NAMALWA (cell line): ENCODE measurements around the gene RBM6.
"Not testable (repeated sequence)": the region's sequence is repeated elsewhere in the genome, so short reads cannot be mapped to it uniquely, and the experiment has no call there.

Source experiments
- DNase-seq: peaks from one replicate; pipeline ENCODE4 v3.0.0-alpha.2; 2015; ENCODE audit warnings: low spot score

RBM6 gene

GRCh38 chr3:49917806-49918590 lies 22.0 kb upstream of the RBM6 start:
- not testable (repeated sequence) for DNase-seq

DNA sequence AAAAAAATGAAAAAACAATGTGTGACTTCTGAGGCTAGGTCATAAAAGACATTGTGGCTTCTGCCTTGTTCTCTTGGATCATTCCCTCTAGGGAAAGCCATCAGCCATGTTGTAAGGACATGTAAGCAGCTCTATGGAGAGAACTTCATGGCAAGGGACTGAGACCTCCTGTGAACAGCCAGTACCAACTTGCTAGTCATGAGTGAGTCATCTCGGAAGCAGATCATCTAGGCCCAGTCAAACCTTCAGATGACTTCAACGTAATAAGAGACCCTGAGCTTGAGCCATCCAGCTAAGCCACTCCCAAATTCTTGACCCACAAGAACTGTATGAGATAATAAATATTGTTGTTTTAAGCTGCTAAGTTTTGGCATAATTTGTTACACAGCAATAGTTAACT lies 15.3 kb upstream of the RBM6 start:
- no peak for DNase-seq

DNA sequence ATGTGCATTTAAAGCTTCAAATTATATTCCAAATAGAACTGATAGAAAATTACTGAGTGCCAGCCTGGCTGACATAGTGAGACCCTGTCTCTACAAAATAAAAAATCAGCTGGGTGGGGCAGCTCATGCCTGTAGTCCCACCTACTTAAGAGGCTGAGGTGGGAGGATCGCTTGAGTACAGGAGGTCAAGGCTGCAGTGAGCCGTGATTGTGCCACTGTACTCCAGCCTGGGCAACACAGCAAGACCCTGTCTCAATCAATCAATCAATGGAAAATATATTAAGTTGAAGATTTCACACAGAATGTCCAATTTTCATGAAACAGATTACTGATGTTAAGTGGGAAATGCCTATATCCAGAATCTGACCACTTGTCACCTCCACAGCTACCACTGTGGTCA lies 14.5 kb upstream of the RBM6 start:
- no peak for DNase-seq

GRCh38 chr3:49926117-49926728 lies 13.7 kb upstream of the RBM6 start:
- DNase-seq: no peak

- DNase-seq: no peak
Measured at GRCh38 chr3:49927798-49928197, 12.2 kb upstream of the RBM6 start.

GRCh38 chr3:49928481-49929017 lies 11.4 kb upstream of the RBM6 start:
- DNase-seq: no peak

DNA sequence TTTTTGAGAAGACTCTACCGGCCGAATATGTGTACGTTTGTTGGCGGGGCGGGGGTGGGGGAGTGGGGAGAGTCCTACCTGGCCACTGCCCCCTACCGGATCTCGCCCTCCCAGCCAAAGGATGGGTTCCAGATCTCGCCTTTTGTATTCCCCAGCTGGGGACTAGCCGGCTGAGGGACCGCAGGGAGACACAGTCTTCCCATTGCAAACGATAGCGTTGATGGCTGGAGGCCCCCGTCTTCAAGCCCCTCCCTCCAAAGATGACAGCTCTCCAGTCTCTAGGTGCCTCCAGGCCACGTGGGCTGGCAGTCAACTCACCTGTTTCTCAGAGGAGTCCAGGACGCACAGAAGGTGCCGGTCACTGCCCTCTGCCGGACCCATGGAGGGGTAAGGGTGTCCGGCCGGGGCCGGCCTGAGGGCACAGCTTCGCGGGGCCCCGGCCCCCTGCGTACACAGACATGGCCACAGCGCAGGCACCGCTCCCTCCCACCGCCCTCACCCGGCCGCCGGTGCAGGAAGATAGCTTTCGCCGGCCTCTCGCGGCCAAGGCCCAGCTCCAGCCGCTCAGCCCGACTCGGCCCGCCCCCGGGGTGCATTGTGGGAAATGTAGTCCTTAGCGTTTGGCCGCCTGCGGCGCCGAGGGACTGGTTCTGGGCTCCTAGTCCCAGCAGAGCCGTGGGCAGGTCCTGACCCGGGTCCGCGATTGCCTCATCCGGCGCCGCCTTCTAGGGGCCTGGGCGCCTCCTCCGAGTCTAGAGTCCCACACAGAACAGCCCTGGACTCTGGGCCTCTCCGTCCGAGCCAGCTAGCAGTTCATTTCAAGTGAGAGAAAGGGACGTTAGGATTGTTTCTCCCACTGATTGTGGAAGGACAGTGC lies 10.4 kb upstream of the RBM6 start, which contains the start of gene MON1A:
TSS of gene MON1A (minus strand) at position 521 of the 877 bp plus-strand sequence. CDS start 16,465 bp downstream, outside the sequence.
- peak; percentile 80 for DNase-seq

GRCh38 chr3:49930168-49930690 lies 9.7 kb upstream of the RBM6 start:
- no peak for DNase-seq

- DNase-seq: no peak
Measured at GRCh38 chr3:49930922-49931321, 9.0 kb upstream of the RBM6 start.

GRCh38 chr3:49932281-49932680 lies 7.7 kb upstream of the RBM6 start:
- not testable (repeated sequence) for DNase-seq

- no peak for DNase-seq
Measured at GRCh38 chr3:49937090-49937489, 2.9 kb upstream of the RBM6 start.

GRCh38 chr3:49940667-49941249 lies 808 bp downstream of the RBM6 start:
- DNase-seq: peak; percentile 35

GRCh38 chr3:49942651-49943050 lies 2.7 kb downstream of the RBM6 start:
- DNase-seq: peak; percentile 44

GRCh38 chr3:49952924-49953323 lies 13.0 kb downstream of the RBM6 start:
- no peak for DNase-seq

DNA sequence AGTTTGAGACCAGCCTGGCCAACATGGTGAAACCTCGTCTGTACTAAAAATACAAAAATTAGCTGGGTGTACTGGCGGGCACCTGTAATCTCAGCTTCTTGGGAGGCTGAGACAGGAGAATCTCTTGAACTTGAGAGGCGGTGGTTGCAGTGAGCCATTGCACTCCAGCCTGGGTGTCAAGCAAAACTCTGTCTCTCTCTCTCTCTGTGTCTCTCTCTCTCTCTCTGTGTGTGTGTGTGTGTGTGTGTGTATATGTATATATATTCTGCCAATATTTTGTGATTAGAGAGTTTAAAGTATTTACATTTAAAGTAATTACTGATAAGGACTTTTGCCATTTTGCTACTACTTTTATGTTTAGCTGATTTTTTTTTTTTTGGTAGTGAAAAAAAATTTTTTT lies 15.7 kb downstream of the RBM6 start:
- no peak for DNase-seq

DNA sequence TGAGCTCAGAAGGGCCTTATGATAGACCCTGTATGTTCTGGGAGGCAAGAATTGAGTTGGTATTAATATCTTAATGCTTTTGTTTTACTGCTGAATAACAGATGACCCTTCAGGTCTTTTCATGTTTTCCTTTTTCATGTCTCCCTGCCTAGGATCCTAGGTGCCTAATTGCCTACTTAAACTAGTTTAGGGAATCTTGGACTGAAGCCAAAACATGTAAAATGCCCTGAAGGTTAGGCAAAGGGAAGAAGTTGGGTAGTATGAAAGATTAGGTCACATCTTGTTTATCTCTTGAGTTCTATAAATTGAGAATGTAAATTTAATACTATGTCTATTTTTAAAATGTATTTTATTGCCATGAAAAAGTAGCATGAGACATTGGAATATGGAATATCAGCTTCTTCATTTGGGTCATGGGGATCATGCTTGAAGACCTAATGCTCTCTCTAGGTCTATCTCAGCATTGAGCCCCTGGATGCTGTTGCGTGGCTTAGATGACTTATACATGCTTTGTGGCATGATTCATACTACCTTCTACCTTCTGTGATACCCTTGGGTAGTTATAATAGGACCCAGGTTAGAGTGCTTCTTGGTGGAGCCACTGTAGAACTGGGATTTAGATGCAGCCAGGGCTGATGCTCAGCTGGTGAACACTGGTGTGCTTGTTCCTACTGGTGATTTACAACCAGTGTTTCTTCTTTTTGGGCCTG lies 26.4 kb downstream of the RBM6 start:
- DNase-seq: no peak

DNA sequence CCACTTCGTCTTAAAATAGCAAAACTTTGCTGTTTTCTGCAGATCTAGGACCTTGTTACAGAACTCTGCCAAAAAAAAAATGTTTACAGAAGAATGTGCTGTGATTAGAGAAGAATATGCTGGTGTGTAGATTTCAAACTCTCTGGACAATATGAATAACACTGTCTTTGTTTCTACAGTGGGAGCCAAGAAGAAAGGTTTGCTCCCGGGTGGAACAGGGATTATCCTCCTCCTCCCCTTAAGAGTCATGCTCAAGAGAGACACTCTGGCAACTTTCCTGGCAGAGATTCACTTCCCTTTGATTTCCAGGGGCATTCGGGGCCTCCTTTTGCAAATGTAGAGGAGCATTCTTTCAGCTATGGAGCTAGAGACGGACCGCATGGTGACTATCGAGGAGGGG lies 27.3 kb downstream of the RBM6 start:
- no peak for DNase-seq

GRCh38 chr3:49968346-49968745 lies 28.4 kb downstream of the RBM6 start:
- no peak for DNase-seq

DNA sequence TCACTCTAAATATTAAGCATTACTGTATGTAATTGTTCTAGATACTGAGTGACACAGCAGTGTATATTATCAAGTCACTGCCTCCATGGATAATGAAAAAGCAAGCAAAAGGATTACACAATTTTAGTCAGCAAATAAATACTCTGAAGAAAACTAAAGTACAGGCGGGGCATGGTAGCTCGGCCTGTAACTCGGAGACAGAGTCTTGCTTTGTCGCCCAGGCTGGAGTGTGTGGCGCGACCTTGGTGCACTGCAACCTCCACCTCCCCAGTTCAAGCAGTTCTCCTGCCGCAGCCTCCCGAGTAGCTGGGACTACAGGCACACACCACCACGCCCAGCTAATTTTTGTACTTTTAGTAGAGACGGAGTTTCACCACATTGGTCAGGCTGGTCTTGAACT lies 32.7 kb downstream of the RBM6 start:
- no peak for DNase-seq

DNA sequence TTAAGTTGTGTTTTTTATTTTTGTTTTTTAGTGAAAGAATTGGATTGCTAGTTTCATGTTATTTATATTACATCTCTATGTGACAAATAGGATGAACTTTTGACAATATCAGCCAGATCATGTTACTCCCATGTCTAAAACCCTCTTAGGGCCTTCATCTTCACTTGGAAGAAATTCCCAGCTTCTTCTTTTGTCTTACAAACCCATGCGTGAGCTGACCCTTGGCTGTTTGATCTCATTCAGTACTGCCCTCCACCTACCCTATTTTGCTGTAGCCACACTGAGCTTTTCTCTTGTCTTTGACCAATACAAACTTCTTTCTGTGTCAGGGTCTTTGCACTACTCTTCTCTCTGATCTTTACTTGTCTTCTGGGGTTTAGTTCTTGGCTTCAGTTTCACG lies 37.0 kb downstream of the RBM6 start:
- DNase-seq: no peak

DNA sequence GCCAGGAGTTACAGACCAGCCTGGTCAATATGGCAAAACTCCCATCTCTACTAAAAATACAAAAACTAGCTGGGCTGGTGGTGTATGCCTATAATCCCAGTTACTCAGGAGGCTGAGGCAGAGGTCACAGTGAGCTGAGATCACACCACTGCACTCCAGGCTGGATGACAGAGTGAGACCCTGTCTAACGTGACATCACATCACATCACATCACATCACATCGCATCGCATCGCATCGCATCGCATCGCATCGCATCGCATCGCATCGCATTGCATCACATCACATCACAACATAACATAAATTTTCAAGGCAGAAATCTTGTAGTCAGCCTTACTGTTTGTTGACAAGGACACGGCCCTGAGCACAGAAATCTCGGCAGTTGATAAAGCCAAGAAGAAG lies 44.4 kb downstream of the RBM6 start:
- no peak for DNase-seq
